GM13976 (cell line): ENCODE measurements around the gene PLCL2.
A peak's percentile ranks its signal among the peaks of the same experiment; 100 is the strongest.

ENCODE experiments used
- DNase-seq: peaks from one replicate; pipeline ENCODE4 v3.0.0; 2012; ENCODE audit warnings: low spot score
- in situ Hi-C: fragments of 300-500 bp; cut with MboI; formaldehyde crosslinking; loops from one replicate; pipeline ENCODE4 v1.12.0; 2022; ENCODE audit warnings: low sequenced_read_pairs, mixed read lengths, inconsistent platforms; ENCODE audit not compliant: unreplicated experiment
- TF ChIP-seq, protein P1 (sequence below): IDR thresholded peaks from 2 replicates; pipeline ENCODE4 v1.5.1; 2012; ENCODE audit warnings: borderline replicate concordance, mild to moderate bottlenecking; ENCODE audit not compliant: insufficient read depth; ENCODE audit errors: extremely low read depth, missing control alignments, control extremely low read depth

The PLCL2 gene

DNA sequence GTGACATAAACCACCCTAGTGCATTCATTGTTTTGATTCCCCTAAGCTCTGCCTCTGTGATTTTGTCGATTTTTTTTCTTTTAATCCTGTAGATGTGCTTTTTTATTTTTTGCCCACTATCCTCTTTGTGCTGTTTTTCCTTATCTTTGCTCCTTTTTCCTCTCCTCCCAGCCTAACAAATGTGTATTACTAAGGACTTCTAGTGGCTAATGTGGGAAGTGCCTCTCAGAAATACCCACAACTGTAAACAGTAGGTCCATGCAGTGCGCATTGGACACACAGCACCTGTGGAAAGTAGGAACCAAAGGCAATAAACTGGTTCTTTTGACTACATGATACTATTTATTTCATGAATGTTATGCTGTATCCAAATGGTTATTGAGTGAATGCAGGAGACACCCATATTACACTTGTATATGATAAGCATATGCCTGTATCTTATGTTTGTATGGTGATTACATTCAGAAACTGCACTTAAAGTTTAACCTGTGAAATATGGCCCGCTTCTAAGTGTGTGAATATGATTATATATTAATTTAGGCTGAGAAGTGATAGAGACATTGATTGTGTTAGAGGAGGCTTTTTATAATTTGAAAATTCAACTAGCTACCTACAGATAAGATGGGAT lies 147.8 kb downstream of the PLCL2 start:
- TF ChIP-seq, protein P1, sequence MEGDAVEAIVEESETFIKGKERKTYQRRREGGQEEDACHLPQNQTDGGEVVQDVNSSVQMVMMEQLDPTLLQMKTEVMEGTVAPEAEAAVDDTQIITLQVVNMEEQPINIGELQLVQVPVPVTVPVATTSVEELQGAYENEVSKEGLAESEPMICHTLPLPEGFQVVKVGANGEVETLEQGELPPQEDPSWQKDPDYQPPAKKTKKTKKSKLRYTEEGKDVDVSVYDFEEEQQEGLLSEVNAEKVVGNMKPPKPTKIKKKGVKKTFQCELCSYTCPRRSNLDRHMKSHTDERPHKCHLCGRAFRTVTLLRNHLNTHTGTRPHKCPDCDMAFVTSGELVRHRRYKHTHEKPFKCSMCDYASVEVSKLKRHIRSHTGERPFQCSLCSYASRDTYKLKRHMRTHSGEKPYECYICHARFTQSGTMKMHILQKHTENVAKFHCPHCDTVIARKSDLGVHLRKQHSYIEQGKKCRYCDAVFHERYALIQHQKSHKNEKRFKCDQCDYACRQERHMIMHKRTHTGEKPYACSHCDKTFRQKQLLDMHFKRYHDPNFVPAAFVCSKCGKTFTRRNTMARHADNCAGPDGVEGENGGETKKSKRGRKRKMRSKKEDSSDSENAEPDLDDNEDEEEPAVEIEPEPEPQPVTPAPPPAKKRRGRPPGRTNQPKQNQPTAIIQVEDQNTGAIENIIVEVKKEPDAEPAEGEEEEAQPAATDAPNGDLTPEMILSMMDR: peak; percentile 54
- DNase-seq: no peak
- in situ Hi-C loops: no loop called here

- TF ChIP-seq, protein P1: no peak
- in situ Hi-C loops: no loop called here
- no peak for DNase-seq
These were observed 148.9 kb downstream of the PLCL2 start for GRCh38 chr3:17033516-17034168.

GRCh38 chr3:17035033-17035432 lies 150.3 kb downstream of the PLCL2 start:
- TF ChIP-seq, protein P1: no peak
- DNase-seq: no peak
- in situ Hi-C loops: no loop called here

DNA sequence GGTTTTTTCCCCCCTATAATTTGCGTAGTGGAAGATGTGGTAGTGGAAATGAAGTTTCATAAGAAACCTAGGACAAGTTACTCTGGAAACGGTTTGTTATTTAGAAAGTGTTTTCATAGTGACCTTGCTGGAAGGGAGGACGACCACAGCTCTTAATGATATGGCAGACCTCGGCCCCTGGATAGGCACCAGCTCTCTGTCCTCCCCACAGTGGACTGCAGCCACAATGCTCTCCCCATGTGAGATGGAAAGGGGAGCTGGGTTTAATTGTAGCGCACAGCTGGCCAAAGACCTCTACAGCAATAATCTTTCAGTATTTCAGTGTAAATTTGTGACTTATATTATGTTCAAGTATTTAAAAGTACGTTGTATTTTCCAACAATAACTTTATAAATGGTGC lies 151.2 kb downstream of the PLCL2 start:
- in situ Hi-C loops: no loop called here
- TF ChIP-seq, protein P1: no peak
- no peak for DNase-seq

DNA sequence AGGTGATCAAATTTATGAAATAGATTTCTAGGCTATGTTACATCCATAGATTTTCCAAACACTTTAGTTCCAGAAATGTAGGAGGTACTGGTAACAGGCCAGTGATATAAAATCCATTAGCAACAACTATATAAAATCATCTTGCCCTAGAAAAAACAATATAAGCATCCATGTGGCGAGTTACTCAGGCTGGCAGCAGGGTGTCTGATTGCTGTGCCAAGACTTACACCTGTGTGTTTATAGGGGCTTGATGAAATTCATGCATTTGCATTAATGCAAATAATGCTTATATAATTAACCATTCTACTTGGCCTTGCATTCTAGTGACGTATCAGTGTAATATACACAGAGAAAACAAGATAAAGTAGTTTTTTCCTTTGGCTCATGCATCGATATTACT lies 153.4 kb downstream of the PLCL2 start:
- DNase-seq: no peak
- in situ Hi-C loops: no loop called here
- TF ChIP-seq, protein P1: no peak

GRCh38 chr3:17038900-17039553 lies 154.3 kb downstream of the PLCL2 start:
- TF ChIP-seq, protein P1: no peak
- in situ Hi-C loops: no loop called here
- DNase-seq: no peak

- TF ChIP-seq, protein P1: no peak
- in situ Hi-C loops: no loop called here
- DNase-seq: no peak
These were observed 154.8 kb downstream of the PLCL2 start for GRCh38 chr3:17039594-17039993.
